GM19193 (cell line): ENCODE data around the gene ADAT3.

ENCODE experiments used
- POLR2A ChIP-seq: IDR thresholded peaks from 4 replicates; pipeline ENCODE4 v1.6.1; 2011; ENCODE audit not compliant: insufficient read depth, insufficient read length; ENCODE audit errors: extremely low read depth

The ADAT3 gene

DNA sequence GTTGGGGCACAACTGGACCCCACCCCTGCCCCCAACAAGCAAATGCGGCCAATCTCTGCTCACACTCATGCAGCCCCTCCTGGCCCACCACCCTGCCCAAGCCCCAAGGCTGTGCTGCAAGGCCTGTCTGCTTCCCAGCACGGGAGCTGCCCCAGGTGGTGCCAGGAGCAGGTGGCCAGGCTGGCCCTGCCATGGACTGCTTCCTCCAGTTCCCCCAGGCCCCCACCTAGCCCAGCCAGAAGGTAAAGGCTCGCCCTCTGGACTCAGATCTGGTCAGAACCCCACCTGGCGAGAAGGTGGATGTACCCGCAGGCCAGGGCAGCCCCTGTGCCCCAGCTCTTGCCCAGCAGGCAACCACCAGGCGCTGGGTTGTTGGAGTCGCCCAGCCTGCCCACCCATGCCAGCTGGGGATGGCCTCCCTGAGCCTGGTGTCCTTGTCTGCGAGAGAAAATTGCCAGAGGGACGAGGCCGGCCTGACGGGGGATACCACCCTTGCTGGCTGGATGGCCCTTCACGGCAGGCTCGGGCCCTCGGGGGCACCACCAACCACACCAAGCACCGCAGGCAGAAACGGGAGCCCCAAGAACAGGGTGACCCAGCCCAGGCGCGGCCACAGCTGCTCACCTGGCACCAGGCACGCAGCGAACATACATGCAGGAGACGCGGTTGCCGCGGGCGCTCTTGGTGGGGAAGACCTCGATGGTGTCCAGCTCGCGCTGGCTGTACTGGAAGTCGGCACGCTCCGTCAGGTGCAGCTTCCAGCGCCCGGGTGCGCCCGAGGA lies 24.4 kb upstream of the ADAT3 start:
- no peak for TF ChIP-seq POLR2A

DNA sequence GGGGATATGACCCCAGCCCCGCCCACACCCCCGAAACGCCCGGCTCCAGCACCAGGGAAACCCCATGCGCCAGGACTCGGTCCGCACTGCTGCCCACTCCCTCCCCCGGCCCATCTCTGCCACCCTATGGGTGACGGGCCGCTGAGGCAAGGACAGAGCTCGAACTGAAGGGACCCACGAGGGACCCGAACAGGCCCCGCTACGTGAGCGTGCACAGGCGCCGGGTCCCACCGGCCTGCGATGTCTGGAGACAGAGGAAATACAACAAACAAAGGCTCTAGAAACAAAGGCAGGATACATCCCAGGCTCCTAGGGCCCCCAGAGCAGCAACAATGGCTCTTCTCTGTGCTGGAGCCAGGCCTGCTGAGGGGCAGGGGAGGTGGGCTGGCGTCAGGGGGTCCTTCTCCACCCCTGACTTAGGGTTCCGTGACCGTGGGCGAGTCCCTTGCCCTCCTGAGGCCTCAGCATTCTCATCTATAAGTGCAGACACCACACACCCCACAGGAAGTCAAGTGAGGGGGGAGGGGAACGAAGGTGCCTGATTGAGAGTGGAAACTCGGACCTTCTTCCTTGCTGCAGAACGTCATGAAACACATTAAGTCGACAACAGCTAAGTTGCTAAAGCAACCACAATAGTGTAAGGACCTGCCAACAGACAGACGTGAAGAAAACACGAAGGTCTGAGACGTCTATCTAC lies 23.0 kb upstream of the ADAT3 start:
- no peak for TF ChIP-seq POLR2A

DNA sequence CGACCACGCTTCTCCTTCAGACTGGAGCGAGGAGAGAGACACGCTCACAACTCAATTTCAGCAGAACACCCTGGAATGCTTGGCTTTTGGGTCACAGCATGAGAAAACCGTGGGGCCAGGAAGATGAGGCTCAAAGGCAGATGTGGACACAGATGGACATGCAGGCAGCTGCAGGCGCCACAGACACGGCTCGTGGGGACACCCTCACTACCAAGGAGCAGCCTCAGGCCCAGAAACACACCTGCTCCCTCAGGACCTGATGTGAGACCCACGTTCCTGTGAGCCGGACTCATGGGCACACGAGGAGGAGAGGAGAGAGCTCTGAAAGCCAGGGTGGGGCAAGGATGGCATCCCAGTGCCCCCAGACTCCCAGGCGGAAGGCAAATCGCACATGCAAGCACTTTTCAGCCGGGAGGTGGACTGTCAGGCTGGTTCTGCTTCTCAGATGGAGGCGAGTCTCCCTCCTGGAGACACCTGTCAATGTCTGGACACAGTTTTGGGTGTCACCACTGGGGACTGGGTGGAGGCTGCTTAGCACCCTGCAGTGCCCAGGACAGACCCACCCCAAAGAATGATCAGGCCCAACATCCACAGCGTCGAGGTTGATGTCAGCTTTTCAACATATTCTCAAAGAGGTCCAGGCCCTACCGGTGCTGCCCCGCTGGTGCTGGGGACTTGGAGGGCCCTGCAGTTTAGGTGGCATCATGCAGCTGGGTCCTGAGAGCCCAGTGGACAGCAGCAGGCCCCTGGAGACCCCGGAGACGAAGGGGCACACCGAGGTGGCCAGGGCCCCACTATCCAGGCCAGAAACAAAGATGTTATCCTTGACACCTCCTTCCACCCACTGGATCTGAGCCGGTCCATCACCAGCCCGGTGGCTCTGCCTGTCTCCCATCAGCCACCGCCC lies 22.2 kb upstream of the ADAT3 start:
- no peak for TF ChIP-seq POLR2A

DNA sequence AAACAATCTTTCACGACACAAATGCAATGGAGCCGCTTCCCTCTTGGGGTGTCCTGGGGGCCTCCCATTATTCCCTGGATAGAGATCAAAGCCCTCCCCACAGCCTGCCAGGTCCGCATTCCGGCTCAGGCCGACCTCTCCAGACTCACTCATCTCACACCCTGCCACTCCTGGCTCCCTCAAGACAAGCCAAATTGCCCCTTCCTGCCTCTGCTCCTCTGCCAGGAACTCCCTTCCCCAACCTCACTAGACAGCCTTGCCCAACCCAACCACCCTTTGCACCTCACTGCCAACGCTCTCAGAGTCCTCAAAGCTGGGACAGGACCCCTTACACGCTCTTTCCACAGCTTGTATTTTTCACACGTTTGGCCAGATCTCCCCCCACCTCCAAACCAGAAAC lies 21.4 kb upstream of the ADAT3 start:
- TF ChIP-seq POLR2A, result no peak

DNA sequence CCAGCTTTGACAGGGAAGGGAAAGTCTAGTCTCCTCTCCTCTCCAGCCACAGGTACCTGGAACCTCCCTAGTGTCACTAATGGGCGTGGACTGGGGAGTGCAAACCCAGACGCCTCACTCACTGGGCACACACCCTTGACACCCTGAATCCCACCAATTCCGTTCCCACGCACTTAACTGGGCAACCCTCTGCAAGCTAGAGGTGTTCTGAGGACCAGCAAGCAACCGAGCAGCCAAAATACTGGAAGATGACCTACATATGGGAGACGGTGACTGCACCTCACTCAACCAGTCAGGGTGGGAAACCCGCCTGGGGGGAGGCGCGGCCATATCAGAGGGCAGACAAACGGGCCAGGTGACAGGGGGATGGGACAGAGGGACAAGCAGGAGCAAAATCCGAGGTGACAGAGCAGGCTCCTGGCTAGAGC lies 20.9 kb upstream of the ADAT3 start:
- TF ChIP-seq POLR2A, result no peak

DNA sequence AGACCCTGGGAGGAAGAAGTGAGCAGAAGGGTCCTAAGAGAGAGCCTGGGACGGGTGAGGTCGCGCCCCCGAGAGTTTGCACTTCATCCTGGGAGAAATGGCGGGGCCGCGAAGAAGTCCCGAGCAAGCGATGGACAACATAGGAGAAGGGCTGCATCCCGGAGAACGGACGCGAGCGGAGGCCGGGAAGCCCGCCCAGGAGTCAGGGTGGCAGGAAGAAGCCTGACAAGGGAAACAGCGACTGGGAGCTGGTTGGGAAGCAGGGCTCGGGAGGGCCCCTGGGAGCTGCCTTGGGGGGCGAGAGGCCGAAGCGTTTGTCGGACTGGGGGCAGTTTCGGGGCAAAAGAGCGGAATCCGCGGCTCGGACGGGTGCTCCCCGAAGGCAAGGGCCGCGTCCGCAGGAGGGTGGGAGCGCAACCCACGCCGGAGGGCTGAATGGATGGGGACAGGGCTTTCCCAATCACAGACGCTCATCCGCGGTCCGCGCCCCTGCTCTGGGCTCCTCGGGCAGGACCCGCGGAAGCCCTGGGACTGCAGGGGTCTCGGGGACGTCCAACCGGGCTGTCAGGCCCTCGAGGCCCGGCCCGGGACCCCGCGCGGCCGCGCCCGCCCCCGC lies 20.4 kb upstream of the ADAT3 start:
- no peak for TF ChIP-seq POLR2A

DNA sequence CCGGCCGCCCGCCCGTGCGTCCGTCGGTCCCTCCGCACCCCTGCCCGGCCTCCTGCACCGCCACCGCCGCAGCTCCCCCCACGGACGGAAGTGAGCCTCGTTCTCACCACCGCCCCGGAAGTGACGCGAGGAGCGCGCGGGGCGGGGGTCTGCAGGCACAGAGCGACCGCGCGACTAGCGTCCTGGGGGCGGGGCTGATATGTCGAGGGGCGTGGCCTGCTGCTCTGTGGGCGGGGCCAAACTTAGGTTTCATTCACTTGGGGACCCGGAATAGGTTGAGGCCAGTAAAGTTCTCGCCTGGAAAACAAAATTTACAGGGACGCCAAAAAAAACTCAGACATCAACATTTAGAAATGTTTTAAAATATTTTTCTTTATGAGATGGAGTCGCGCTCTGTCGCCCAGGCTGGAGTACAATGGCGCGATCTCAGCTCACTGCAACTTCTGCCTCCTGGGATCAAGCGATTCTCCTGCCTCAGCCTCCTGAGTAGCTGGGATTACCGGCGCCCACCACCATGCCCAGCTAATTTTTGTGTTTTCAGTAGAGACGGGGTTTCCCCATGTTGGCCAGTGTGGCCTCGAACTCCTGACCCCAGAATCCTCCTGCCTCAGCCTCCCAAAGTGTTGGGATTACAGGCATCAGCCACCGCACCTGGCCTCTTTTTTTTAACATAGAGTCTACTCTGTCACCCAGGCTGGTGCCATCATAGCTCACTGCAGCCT lies 19.6 kb upstream of the ADAT3 start, which contains the start of gene ABHD17A:
Gene ABHD17A, minus strand, starts transcription at position 99 of the 722 bp plus-strand sequence. CDS start 3,930 bp downstream, outside the sequence.
- TF ChIP-seq POLR2A, result peak; percentile 56

DNA sequence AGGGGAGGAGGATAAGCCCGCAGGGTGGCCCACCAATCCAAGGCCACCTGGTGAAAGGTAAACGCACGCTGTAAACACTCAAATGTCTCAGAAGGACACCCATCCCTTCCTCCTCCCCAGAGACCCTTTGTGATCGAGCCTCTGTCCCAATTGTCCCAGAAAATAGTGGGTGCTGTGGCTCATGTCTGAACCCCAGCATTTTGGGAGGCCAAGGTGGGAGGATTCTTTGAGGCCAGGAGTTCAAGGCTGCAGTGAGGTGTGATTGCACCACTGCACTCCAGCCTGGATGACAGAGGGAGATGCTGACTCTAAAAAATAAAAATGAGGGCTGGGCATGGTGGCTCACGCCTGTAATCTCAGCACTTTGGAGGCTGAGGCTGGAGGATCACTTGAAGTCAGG lies 16.8 kb upstream of the ADAT3 start:
- TF ChIP-seq POLR2A, result no peak

DNA sequence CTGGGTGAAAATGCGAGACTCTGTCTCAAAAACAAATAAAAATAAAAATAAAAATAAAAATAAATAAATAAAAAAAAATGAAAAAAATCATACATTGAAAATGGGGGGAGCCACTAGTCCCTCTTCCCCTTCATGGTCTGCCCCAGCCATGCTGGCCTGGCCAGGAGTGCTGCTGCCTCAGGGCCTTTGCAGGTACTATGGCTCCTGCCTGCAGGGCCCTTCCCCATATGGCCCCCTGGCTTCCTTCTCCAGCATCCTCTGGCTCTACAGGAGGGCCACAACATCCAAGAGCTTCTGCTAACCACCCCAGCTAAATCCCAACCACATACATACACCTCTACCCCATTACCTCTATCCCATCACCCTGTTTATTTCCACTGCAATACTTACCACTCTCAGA lies 15.3 kb upstream of the ADAT3 start:
- no peak for TF ChIP-seq POLR2A

DNA sequence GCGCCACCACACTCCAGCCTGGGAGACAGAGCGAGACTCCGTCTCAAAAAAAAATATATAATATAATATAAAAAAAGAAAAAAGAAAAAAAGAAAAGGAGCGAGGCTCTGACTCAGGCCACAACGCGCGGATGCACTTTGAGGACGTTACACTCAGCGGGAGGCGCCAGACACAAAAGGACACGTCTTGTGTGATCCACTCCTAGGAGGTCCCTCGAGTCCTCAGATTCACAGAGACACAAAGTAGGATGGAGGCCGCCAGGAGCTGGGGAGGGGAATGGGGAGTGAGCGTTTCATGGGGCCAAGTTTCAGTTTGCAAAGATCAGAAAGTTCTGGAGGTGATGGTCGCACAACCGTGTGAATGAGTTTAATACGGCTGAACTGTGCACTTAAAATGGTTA lies 11.4 kb upstream of the ADAT3 start:
- no peak for TF ChIP-seq POLR2A

DNA sequence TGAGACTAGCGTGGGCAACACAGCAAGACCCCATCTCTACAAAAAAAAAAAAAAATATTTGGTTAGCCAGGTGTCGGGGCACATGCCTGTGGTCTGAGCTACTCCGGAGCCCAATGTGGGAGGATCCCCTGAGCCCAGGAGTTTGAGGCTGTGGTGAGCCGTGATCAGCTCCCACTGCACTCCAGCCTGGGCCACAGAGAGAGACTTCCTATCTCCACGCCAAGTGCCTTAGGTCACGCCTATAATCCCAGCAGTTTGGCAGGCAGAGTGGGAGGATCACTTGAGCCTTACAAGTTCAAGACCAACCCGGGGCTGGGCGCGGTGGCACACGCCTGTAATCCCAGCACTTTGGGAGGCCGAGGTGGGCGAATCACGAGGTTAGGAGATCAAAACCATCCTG lies 8.7 kb upstream of the ADAT3 start:
- no peak for TF ChIP-seq POLR2A

DNA sequence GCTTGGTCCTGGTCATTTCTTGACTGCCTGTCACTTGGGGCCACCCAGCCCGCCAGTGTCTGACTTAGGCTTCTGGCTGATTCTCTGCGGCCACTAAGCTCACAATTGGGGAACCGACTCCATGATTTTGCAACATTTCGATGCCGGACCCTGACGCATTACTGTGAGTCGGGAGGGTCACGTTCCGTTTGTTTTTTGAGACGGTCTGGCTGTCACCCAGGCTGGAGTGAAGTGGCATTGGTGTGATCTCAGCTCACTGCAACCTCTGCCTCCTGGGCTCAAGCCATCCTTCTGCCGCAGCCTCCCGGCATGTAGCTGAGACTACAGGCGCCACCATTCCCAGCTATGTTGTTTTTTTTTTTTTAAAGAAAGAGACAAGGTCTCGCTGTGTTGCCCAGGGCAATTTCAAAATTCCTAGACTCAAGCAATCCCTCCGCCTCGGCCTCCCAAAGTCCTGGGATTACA lies 3.2 kb upstream of the ADAT3 start:
- no peak for TF ChIP-seq POLR2A

DNA sequence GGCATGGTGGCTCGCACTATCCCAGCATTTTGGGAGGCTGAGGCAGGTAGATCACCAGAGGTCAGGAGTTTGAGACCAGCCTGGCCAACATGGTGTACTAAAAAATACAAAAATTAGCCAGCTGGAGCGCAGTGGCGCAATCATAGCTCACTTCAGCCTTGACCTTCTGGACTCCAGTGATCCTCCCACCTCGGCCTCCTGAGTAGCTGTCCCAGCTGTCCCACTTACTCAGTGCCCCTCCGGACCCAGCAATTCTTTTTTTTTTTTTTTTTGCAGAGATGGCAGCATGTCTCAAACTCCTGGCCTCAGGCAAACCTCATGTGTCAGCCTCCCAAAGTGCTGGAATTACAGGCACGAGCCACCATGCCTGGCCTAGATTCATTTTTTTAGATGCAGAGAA lies 2.3 kb upstream of the ADAT3 start:
- TF ChIP-seq POLR2A, result no peak

DNA sequence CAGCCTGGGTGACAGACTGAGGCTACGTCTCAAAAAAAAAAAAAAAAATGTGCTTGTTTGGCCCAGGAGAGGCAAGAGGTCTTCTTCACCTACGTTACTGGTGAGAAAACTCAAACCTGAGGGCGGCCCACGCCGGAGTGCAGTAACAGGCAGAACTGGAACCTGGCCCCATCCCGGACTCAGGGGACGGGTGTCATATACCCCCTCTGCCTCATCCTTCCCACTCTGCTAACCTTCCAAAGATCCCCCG lies 414 bp upstream of the ADAT3 start:
- TF ChIP-seq POLR2A, result no peak
